RPMI8226 (cell line): ENCODE results near the gene TMTC2.
"Not testable (repeated sequence)": the region's sequence is repeated elsewhere in the genome, so short reads cannot be mapped to it uniquely, and the experiment has no call there.

ENCODE experiments used
- DNase-seq: peaks from one replicate; pipeline ENCODE4 v3.0.0-alpha.2; 2015

The TMTC2 gene

DNA sequence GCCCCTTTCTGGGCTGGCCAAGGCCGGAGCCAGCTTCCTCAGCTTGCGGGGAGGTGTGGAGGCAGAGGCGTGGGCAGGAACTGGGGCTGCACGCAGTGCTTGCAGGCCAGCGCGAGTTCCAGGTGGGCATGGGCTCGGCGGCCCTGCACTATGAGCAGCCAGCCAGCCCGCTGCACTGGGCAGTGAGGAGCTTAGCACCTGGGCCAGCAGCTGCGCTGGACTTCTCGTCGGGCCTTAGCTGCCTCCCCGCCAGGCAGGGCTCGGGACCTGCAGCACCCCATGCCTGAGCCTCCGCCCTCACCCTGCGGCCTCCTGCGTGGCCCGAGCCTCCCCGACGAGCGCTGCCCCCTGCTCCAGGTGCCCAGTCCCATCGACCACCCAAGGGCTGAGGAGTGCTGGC lies 42.0 kb downstream of the TMTC2 start:
- no peak for DNase-seq

GRCh38 chr12:82730953-82731459 lies 44.3 kb downstream of the TMTC2 start:
- no peak for DNase-seq

DNA sequence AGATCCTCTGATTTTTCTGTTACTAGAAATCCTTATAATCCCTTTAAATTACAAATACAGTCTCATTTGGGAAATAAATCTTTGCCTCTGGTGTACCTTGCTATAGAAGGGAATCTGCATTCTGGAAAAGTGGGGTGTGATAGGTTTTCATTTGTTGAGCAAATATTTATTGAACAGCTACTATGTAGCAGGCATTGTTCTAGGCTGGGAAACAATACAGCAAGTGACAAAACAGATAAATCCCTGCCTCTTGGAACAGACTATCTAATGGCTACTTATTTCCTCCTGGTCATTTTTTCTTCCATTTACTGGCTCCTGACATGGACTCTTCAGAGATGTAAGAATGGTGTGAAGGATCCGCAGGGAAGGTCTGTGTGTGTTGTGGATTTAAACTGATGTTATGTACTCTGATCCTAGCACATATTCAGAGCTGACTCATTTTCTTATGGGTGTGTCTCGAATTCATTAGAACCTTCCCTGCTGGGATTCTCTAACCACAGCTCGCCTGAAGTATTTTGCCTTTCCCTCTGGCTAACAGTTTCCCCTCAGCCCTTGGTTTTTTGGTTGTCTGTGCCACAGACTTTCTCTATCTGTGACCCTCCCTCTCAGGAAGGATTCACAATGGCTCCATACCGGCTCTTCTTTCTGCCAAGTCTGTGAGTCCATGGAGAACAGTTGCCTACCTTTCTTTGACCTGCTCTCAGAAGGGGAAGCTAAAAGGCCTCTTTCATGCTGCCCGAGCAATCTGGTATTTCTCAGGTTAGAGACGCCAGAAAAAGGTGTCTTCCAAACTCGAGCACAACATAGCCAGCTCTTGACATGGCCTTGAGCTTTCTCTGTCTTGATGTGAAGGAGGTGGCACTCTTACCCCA lies 53.7 kb downstream of the TMTC2 start:
- DNase-seq = no peak

- DNase-seq = no peak
Observed at GRCh38 chr12:82745063-82745674, 58.5 kb downstream of the TMTC2 start.

DNA sequence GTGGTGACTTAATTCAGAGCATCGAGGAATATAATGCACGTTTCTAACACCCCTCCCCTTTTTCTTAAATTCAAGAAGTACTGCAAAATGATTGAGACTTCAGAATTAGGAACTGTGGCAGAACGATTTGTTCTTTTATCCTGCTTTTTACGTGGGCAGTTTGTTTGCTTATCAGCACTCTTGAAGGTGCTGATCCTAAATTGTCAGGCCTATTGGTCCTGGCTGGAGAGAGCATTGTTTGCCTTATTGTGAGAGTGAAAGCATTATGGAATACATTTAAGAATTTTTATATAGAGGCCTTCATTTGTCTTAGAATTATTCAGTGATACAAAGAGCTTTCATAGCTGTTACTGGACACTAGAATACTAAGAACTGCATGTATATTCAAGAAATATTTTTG lies 59.1 kb downstream of the TMTC2 start:
- no peak for DNase-seq

GRCh38 chr12:82746668-82747067 lies 60.0 kb downstream of the TMTC2 start:
- DNase-seq = no peak

- DNase-seq = no peak
Observed at GRCh38 chr12:82749015-82749414, 62.3 kb downstream of the TMTC2 start.

DNA sequence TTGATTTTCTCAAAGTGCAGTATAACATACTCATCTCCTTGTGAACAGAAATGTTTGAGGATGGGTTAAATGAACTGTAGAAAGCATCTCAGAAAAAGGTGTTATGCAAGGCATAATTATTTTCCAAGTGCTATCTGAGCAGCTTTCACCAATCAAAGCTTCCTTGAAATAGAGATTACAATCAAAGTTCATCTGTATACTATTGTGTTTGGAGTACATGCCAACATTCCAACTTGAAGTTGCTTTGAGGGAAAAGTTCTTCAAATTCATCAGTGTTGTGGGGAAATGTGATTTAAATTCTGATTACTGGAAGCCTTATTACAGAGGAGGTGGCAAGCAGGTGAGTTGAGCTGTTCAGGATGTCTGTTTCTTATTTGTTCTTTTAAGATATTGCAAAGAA lies 68.2 kb downstream of the TMTC2 start:
- DNase-seq = no peak

DNA sequence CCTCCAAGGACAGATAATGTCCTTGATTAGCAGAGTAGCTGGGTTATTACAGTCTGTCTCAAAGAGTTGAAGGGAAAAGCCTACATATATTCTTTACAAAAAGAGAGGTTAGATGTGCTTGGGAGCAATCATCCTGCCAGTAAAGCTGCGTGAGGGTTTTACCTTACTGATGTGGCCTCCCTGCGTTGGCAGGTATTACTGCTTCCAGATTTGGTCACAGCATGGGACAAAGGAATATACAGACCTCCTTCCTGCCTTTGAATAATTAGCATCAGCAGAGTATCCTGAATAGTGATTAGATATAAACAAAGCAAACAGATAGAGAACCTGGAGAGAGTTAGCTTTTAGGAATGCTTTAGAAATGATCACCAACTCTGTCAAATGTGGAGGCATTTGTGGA lies 69.6 kb downstream of the TMTC2 start:
- no peak for DNase-seq

DNA sequence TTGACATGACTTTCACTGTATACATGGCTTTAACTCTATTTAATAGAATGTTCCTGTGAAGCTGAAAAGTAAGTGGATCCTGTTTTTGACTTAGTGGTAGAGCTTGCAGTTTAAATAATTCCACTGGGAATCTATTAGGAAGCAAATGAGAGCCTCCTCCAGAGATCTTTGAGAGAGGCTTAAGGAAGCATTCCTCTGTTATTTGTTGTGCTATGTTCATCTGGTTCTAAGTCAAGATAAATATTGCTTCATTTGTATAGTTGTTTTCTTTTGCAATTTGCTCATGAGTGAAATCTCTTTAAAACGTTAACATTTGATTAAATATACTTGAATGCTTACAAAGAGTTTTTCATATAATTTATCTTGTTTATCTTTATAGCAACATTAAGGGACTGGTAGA lies 70.4 kb downstream of the TMTC2 start:
- DNase-seq = no peak

GRCh38 chr12:82757656-82758055 lies 71.0 kb downstream of the TMTC2 start:
- DNase-seq = no peak

- DNase-seq = no peak
Observed at GRCh38 chr12:82758749-82759330, 72.1 kb downstream of the TMTC2 start.

- DNase-seq = no peak
Observed at GRCh38 chr12:82760423-82760822, 73.7 kb downstream of the TMTC2 start.

DNA sequence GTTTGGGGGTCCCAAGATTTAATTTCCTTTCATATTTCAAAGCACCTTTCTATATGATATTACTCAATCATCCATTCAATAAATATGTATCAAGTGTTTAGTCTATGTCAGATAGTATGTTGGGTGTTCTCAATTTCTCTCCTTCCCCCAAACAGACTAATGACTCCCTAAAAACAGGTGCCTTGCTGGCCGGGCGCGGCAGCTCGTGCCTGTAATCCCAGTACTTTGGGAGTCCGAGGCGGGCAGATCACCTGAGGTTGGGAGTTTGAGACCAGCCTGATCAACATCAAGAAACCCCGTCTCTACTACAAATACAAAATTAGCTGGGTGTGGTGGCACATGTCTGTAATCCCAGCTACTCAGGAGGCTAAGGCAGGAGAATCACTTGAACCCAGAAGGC lies 78.5 kb downstream of the TMTC2 start:
- DNase-seq = not testable (repeated sequence)

GRCh38 chr12:82765971-82766705 lies 79.4 kb downstream of the TMTC2 start:
- no peak for DNase-seq

DNA sequence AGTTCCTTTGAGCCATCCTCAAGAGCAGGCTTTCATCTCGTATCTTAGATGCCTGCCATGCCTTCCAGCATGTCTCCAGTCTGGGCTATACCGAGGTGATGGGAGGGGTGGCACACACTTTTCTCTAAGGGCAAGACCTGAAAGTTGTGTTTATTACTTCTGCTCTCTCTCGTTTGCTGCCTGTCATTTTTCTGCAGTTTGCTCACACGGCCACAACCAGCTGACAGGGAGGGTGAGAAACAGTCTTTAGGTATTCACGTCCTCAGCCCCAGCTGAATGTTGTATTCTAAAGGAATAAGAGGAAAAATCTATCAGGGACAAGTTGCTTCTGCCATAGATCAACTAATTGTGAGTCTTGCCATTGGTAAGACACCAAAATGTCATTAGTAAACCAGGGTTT lies 88.0 kb downstream of the TMTC2 start:
- DNase-seq = no peak

GRCh38 chr12:82780517-82780916 lies 93.8 kb downstream of the TMTC2 start:
- no peak for DNase-seq

- DNase-seq = no peak
Observed at GRCh38 chr12:82781309-82781997, 94.7 kb downstream of the TMTC2 start.

GRCh38 chr12:82783435-82783834 lies 96.7 kb downstream of the TMTC2 start:
- DNase-seq = no peak

DNA sequence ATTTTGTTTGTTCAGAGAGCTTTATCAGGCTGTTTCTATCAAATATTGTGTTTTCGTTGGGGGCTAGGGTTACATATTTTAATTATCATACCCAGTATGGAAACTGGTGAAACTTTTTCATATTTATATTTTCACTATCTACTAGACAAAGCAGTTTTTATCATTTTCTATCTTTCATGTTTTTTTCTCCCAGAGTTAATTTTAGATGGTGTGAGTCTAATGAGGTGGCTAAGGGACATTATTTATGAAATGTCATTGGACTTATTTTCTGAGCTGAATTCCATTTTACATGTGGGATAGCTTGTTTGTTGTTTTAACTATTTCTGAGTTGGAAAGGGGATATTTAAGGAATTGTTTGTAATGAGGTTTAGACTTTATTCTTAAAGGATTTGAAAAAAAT lies 100.3 kb downstream of the TMTC2 start:
- DNase-seq = no peak

GRCh38 chr12:82788594-82788993 lies 101.9 kb downstream of the TMTC2 start:
- DNase-seq = no peak

- no peak for DNase-seq
Observed at GRCh38 chr12:82789674-82790073, 103.0 kb downstream of the TMTC2 start.
